Erythroblast (primary cell): Measurements from ENCODE around the gene SETD7.

ENCODE experiments used
- GATA1 ChIP-seq: IDR thresholded peaks from 2 replicates; pipeline ENCODE4 v1.6.1; 2011; ENCODE audit warnings: low read depth, mild to moderate bottlenecking, control low read depth, low read length, moderate library complexity
- POLR2A ChIP-seq: IDR thresholded peaks from 2 replicates; pipeline ENCODE4 v1.6.1; 2011; ENCODE audit warnings: mild to moderate bottlenecking, low read length

DNA sequence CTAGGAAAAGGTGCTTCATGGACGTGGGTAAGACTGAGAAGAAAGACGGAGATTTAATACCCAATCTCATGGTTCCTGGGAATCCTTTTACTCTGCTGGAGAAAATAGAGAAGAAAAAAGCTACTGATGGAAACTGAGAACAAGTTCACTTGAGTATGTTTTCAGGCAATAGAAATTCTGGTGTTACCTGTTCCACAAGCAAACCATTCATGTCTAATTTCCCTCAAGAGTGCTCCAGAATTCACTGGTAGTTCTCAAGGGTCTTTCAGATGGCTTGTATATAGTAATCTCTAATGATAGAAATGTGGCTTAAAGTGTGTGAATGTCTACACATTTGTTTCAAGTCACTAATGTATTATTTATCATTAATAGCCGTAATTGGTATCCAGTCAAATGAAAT is 22.5 kb downstream of the SETD7 start:
- no peak for TF ChIP-seq POLR2A
- TF ChIP-seq GATA1, result no peak
